ENCODE data around the gene PPP1R13L. TPM values are rescaled to one million over a fixed set of nuclear protein-coding genes. Genes with fewer than 3 reads are reported as not detected.

PPP1R13L gene
- total RNA-seq, 1 donor from 2014 or later, result 27.8 TPM

- intact Hi-C loops (cut with DNase I), result no loop called here
Measured at GRCh38 chr19:45358213-45358792, 46.6 kb downstream of the PPP1R13L start.

DNA sequence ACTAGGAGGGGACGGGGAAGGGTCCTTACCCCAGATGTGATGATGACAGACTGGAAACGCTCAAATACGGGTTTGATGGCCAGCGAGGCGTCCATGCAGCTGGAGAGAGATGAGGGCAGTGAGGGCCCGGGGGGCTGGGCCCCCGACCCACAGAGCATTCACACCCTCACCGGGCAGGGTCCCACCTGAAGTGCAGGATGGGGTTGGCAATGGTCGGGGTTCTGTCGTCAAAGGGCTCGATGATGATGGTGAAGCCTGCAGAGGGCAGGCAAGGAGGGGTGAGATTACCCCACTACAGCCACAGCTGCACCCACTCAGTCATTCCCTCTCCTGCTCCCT is 47.5 kb downstream of the PPP1R13L start:
- peaks cover 24 to 36% of the 10 kb centered on the region in 2 donors for H3K36me3 ChIP-seq
- H3K27me3 ChIP-seq, result no peaks in the 10 kb centered on the region
- intact Hi-C loops (cut with DNase I), result no loop called here
- DNase-seq (ENCODE audit: low spot score in 2 of 2), result no peak
- TF ChIP-seq CTCF (IDR thresholded peaks at IDR 0.05), result no peak
- no peaks in the 10 kb centered on the region for H3K4me1 ChIP-seq
- no peak overlapping the region for H3K4me3 ChIP-seq
- no peaks in the 10 kb centered on the region for H3K9me3 ChIP-seq
- H3K27ac ChIP-seq, result no peak overlapping the region

More at GRCh38 chr19:45358213-45358792, 46.6 kb downstream of the PPP1R13L start:
- no peak overlapping the region for H3K4me3 ChIP-seq
- peaks cover 19 to 28% of the 10 kb centered on the region in 2 donors for H3K36me3 ChIP-seq
- no peak for TF ChIP-seq CTCF (IDR thresholded peaks at IDR 0.05)
- no peaks in the 10 kb centered on the region for H3K4me1 ChIP-seq
- H3K27ac ChIP-seq, result no peak overlapping the region
- H3K9me3 ChIP-seq, result no peaks in the 10 kb centered on the region
- DNase-seq (ENCODE audit: low spot score in 2 of 2), result no peak
- H3K27me3 ChIP-seq, result no peaks in the 10 kb centered on the region

- no peaks in the 10 kb centered on the region for H3K9me3 ChIP-seq
- H3K27ac ChIP-seq, result no peak overlapping the region
- DNase-seq (ENCODE audit: low spot score in 2 of 2), result no peak
- TF ChIP-seq CTCF (IDR thresholded peaks at IDR 0.05), result no peak
- no peak overlapping the region for H3K4me3 ChIP-seq
- H3K27me3 ChIP-seq, result no peaks in the 10 kb centered on the region
- H3K36me3 ChIP-seq, result peaks cover 26 to 37% of the 10 kb centered on the region in 2 donors
- intact Hi-C loops (cut with DNase I), result no loop called here
- no peaks in the 10 kb centered on the region for H3K4me1 ChIP-seq
Measured at GRCh38 chr19:45356760-45357444, 48.0 kb downstream of the PPP1R13L start.

GRCh38 chr19:45355910-45356309 is 49.0 kb downstream of the PPP1R13L start:
- H3K9me3 ChIP-seq, result no peaks in the 10 kb centered on the region
- intact Hi-C loops (cut with DNase I), result no loop called here
- H3K4me3 ChIP-seq, result no peak overlapping the region
- H3K36me3 ChIP-seq, result peaks cover 23 to 33% of the 10 kb centered on the region in 2 donors
- no peak for TF ChIP-seq CTCF (IDR thresholded peaks at IDR 0.05)
- H3K4me1 ChIP-seq, result no peaks in the 10 kb centered on the region
- no peak for DNase-seq (ENCODE audit: low spot score in 2 of 2)
- no peak overlapping the region for H3K27ac ChIP-seq
- H3K27me3 ChIP-seq, result no peaks in the 10 kb centered on the region

DNA sequence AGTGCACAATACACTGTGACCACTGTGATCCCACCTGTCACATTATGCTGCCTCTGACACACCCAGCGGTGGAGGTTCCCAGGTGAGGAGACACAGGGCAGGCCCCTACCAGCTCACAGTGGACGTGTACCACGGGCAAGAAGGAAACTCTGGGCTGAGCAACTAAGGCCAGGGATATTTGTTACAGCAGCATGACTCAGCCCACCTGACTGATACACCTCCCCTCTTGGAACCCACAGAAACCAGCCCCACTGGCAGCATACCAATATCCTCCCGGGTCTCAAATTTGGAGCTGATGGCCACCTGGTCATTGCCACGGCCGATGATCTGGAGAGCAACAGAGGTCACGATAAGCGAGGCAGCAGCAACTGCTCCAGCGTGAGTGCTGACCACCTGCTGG is 49.5 kb downstream of the PPP1R13L start:
- Histone ChIP-seq H3K9me3 (no peaks in the 10 kb centered on the region), H3K27me3 (no peaks in the 10 kb centered on the region), H3K27ac (no peak overlapping the region), H3K4me1 (no peaks in the 10 kb centered on the region), H3K4me3 (no peak overlapping the region), H3K36me3 (peaks cover 23 to 33% of the 10 kb centered on the region in 2 donors)
- TF ChIP-seq CTCF (IDR thresholded peaks at IDR 0.05), result no peak
- intact Hi-C loops (cut with DNase I), result no loop called here
- no peak for DNase-seq (ENCODE audit: low spot score in 2 of 2)

Data from ascending aorta (tissue), 2 donors.